ENCODE measurements around the gene GAS6. TPM values are rescaled to one million over a fixed set of nuclear protein-coding genes. Genes with fewer than 3 reads are reported as not detected.

The GAS6 gene
- total and polyA plus RNA-seq, 7 experiments from 2014 or later: 0.38 to 5.5 (median 3.0) TPM; not detected in 1

DNA sequence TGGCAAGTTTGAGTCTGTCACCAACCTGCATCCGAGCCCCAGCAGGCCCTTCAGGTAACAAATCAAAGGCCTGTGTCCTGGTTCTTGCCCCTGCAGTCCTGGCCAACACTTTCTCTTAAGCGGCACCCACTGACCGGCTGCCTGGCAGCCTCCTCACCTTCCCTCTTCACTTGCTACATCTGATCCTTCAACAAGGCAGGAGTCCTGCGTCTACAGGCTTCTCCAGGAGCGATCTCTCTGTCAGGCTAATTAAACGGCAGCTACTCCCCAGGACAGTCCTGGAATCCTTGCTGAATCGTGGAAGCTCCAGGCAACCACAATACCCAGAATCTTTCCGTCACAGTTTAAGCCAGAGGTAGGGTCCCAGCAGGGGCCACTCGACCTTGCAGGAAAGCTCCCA lies 41.1 kb upstream of the GAS6 start:
- Histone ChIP-seq H3K27me3 (ENCODE audit: control insufficient read depth in 2 of 2, insufficient read depth in 2 of 2, low read length in 2 of 2) (no peaks in the 10 kb centered on the region), H3K9me3 (ENCODE audit: control insufficient read depth in 2 of 3, low read length in 3 of 3) (no peaks in the 10 kb centered on the region), H3K4me3 (ENCODE audit: low read length) (no peak overlapping the region), H3K4me1 (ENCODE audit: control insufficient read depth in 2 of 2, insufficient read depth in 2 of 2, low read length in 2 of 2) (no peaks in the 10 kb centered on the region), H3K36me3 (ENCODE audit: control insufficient read depth in 2 of 3, insufficient read depth in 3 of 3, low read length in 3 of 3) (no peaks in the 10 kb centered on the region), H3K27ac (ENCODE audit: low read depth, low read length) (no peak overlapping the region)
- ChIA-PET POLR2A (no interaction called here), CTCF (no interaction called here)
- Mint-ChIP-seq H3K27me3 (peaks cover 11 to 34% (median 22%) of the 10 kb centered on the region in 5 donors), H3K27ac (no peak overlapping the region), H3K4me3 (no peak overlapping the region), H3K9me3 (no peaks in the 10 kb centered on the region), H3K36me3 (no peaks in the 10 kb centered on the region), H3K4me1 (peaks cover 0 to 15% (median 7%) of the 10 kb centered on the region in 7 donors)
- ATAC-seq (no peak), DNase-seq (no peak)
- intact Hi-C loops (cut with micrococcal nuclease): loop anchor here (2.0 kb wide), 1 partner anchor 88 kb away; no protein-coding TSS in a partner anchor

DNA sequence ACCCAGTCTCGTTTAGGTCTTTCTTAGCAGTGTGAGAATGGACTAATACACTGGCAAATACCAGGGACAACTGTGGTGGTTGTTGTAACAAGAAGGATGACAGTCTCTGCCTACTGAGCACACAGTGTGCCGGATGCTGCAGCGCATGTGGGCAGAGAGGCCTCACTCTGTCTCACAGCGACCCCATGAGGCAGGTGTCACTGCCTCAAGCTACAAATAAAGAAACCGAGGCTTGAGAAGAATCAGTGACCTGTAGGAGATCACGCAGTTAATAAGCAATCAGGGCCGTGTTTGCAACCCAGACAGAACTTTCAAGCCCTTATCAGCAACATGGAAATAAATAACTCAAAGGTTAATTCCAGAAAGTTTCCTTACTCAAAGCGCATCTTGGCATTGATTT lies 40.5 kb upstream of the GAS6 start:
- H3K27me3 ChIP-seq (ENCODE audit: control insufficient read depth in 2 of 2, insufficient read depth in 2 of 2, low read length in 2 of 2): no peaks in the 10 kb centered on the region
- no peak overlapping the region for H3K4me3 ChIP-seq (ENCODE audit: low read length)
- Mint-ChIP-seq H3K36me3 (no peaks in the 10 kb centered on the region), H3K4me3 (no peak overlapping the region), H3K27ac (no peak overlapping the region), H3K9me3 (no peaks in the 10 kb centered on the region), H3K4me1 (peaks cover 0 to 15% (median 7%) of the 10 kb centered on the region in 7 donors), H3K27me3 (peaks cover 5 to 28% (median 20%) of the 10 kb centered on the region in 5 donors)
- DNase-seq: peak in 3 of 9 donors; percentile 12 to 23 (median 20)
- no peak for ATAC-seq
- no peaks in the 10 kb centered on the region for H3K36me3 ChIP-seq (ENCODE audit: control insufficient read depth in 2 of 3, insufficient read depth in 3 of 3, low read length in 3 of 3)
- intact Hi-C loops (cut with micrococcal nuclease): loop anchor here (2.0 kb wide), 1 partner anchor 88 kb away; no protein-coding TSS in a partner anchor
- no peaks in the 10 kb centered on the region for H3K4me1 ChIP-seq (ENCODE audit: control insufficient read depth in 2 of 2, insufficient read depth in 2 of 2, low read length in 2 of 2)
- ChIA-PET CTCF (interaction anchor here (0.6 kb wide), 1 partner anchor 155 kb away, joined by 3 read pairs; no protein-coding TSS in a partner anchor), POLR2A (no interaction called here)
- H3K9me3 ChIP-seq (ENCODE audit: control insufficient read depth in 2 of 3, low read length in 3 of 3): no peaks in the 10 kb centered on the region
- no peak overlapping the region for H3K27ac ChIP-seq (ENCODE audit: low read depth, low read length)

DNA sequence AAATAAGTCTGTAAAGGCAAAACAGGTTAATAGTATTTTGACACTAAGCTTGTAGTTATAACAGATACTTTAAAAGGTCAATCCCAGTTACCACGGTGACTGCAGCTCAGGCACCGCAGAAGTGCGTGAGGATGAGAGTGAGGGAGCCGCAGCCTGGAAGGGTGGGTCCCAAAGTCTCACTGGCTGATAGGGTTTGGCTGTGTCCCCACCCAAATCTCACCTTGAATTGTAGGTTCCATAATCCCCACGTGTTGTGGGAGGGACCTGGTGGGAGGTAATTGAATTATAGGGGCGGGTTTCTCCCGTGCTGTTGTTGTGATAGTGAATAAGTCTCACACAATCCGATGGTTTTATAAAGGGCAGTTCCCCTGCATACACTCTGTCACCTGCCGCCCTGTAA lies 40.0 kb upstream of the GAS6 start:
- H3K4me1 Mint-ChIP-seq: peaks cover 0 to 11% (median 7%) of the 10 kb centered on the region in 7 donors
- H3K27me3 Mint-ChIP-seq: peaks cover 0 to 23% (median 15%) of the 10 kb centered on the region in 5 donors
- Histone ChIP-seq H3K27me3 (ENCODE audit: control insufficient read depth in 2 of 2, insufficient read depth in 2 of 2, low read length in 2 of 2) (no peaks in the 10 kb centered on the region), H3K4me1 (ENCODE audit: control insufficient read depth in 2 of 2, insufficient read depth in 2 of 2, low read length in 2 of 2) (no peaks in the 10 kb centered on the region), H3K36me3 (ENCODE audit: control insufficient read depth in 2 of 3, insufficient read depth in 3 of 3, low read length in 3 of 3) (no peaks in the 10 kb centered on the region), H3K9me3 (ENCODE audit: control insufficient read depth in 2 of 3, low read length in 3 of 3) (no peaks in the 10 kb centered on the region), H3K27ac (ENCODE audit: low read depth, low read length) (no peak overlapping the region), H3K4me3 (ENCODE audit: low read length) (no peak overlapping the region)
- ChIA-PET POLR2A (no interaction called here), CTCF (interaction anchor here (0.6 kb wide), 1 partner anchor 154 kb away, joined by 3 read pairs; no protein-coding TSS in a partner anchor)
- no peak for ATAC-seq
- no peak overlapping the region for H3K4me3 Mint-ChIP-seq
- no peak for DNase-seq
- H3K36me3 Mint-ChIP-seq: no peaks in the 10 kb centered on the region
- intact Hi-C loops (cut with micrococcal nuclease): loop anchor here (2.0 kb wide), 1 partner anchor 87 kb away; no protein-coding TSS in a partner anchor
- no peak overlapping the region for H3K27ac Mint-ChIP-seq
- H3K9me3 Mint-ChIP-seq: no peaks in the 10 kb centered on the region

DNA sequence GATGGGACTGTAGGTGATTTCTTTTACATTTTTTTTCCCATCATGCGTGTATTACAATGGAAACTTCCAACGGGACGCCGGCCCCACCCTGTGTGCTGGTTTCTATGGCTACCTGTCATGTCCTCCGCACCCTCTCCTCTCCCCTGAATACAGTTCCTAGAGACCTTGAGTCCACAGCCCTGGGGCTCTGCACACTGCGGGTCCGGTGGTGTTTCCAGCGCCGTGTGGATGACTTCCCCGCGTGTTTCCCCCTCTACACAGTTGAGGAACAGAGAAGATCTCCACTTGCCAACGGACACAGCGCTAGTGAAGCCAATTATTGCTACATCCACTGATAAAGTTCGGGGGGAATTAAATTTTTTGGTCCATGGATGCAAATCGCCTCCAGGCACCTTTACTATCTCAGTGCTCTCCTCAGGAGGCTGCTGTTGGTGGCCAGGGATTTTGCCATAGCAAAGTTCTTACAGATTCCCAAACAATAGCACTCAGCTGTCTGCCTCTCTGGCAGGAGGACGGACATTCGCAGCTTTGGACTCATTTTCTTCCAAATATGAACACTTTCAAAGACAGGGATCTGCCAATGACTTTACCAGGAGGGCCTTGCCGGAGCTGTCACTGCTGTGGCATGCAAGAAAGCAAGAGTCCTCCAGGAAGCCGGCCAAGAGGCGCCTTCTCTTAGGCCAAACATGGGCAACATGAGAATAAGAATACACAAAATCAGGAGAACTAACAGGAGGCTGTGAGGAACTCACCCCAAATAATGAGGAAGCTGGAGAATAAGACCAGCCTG lies 39.3 kb upstream of the GAS6 start:
- Histone ChIP-seq H3K4me1 (ENCODE audit: control insufficient read depth in 2 of 2, insufficient read depth in 2 of 2, low read length in 2 of 2) (no peaks in the 10 kb centered on the region), H3K4me3 (ENCODE audit: low read length) (no peak overlapping the region), H3K36me3 (ENCODE audit: control insufficient read depth in 2 of 3, insufficient read depth in 3 of 3, low read length in 3 of 3) (no peaks in the 10 kb centered on the region), H3K27ac (ENCODE audit: low read depth, low read length) (no peak overlapping the region), H3K9me3 (ENCODE audit: control insufficient read depth in 2 of 3, low read length in 3 of 3) (no peaks in the 10 kb centered on the region), H3K27me3 (ENCODE audit: control insufficient read depth in 2 of 2, insufficient read depth in 2 of 2, low read length in 2 of 2) (no peaks in the 10 kb centered on the region)
- CTCF ChIA-PET: no interaction called here
- intact Hi-C loops (cut with micrococcal nuclease): no loop called here
- ATAC-seq (no peak), DNase-seq (no peak)
- H3K36me3 Mint-ChIP-seq: no peaks in the 10 kb centered on the region
- H3K4me3 Mint-ChIP-seq: no peak overlapping the region
- no peaks in the 10 kb centered on the region for H3K9me3 Mint-ChIP-seq
- peaks cover 0 to 5% (median under 1%) of the 10 kb centered on the region in 7 donors for H3K4me1 Mint-ChIP-seq
- H3K27me3 Mint-ChIP-seq: peaks cover 0 to 16% (median 10%) of the 10 kb centered on the region in 5 donors
- POLR2A ChIA-PET: no interaction called here
- H3K27ac Mint-ChIP-seq: peak overlapping the region in 1 of 9 donors; percentile 65

DNA sequence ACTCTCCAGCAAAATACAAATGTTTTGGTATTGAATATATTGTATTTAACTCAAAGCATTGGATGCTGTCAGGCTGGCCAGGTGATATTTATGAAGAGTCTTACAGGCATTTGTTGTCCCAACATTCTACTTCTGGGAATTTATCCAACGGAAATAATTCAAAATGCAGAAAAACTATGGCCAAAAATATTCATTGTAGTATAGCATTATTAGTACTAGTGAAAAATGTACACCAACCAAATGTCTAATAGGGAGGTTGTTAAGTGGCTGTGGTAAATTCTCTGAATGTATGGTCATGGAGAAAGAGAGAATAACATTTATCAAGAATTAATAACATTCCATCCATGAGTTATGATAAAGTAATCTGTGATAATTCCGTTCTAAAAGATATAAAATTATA lies 38.6 kb upstream of the GAS6 start:
- H3K9me3 Mint-ChIP-seq: no peaks in the 10 kb centered on the region
- H3K4me3 Mint-ChIP-seq: no peak overlapping the region
- peaks cover 0 to under 1% (median 0%) of the 10 kb centered on the region in 7 donors for H3K4me1 Mint-ChIP-seq
- ATAC-seq (no peak), DNase-seq (no peak)
- Histone ChIP-seq H3K4me1 (ENCODE audit: control insufficient read depth in 2 of 2, insufficient read depth in 2 of 2, low read length in 2 of 2) (no peaks in the 10 kb centered on the region), H3K4me3 (ENCODE audit: low read length) (no peak overlapping the region), H3K27ac (ENCODE audit: low read depth, low read length) (no peak overlapping the region), H3K36me3 (ENCODE audit: control insufficient read depth in 2 of 3, insufficient read depth in 3 of 3, low read length in 3 of 3) (no peaks in the 10 kb centered on the region), H3K9me3 (ENCODE audit: control insufficient read depth in 2 of 3, low read length in 3 of 3) (no peaks in the 10 kb centered on the region), H3K27me3 (ENCODE audit: control insufficient read depth in 2 of 2, insufficient read depth in 2 of 2, low read length in 2 of 2) (no peaks in the 10 kb centered on the region)
- H3K27me3 Mint-ChIP-seq: peaks cover 3 to 9% (median 6%) of the 10 kb centered on the region in 5 donors
- CTCF ChIA-PET: no interaction called here
- POLR2A ChIA-PET: no interaction called here
- H3K27ac Mint-ChIP-seq: no peak overlapping the region
- no peaks in the 10 kb centered on the region for H3K36me3 Mint-ChIP-seq
- intact Hi-C loops (cut with micrococcal nuclease): no loop called here

DNA sequence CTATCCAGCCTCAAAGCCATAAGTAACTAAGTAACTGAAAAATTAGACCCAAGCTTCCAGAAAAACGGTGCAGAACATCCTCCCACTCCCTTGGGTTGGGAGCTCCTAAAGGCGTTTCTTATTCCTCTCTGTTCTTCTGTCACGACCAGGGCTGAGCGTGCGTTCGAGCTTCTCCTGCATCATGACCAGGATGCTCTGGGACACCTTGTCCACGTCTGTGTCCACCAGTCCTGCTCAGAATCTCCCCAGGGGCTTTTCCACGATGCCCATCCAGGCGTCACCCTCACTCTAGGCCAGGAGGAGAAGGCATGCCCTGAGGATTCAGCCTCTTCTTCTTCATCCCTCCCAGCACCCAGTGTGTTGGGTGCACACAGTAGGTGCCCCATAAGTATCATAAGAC lies 37.8 kb upstream of the GAS6 start:
- Histone ChIP-seq H3K4me3 (ENCODE audit: low read length) (no peak overlapping the region), H3K9me3 (ENCODE audit: control insufficient read depth in 2 of 3, low read length in 3 of 3) (no peaks in the 10 kb centered on the region), H3K27ac (ENCODE audit: low read depth, low read length) (no peak overlapping the region), H3K4me1 (ENCODE audit: control insufficient read depth in 2 of 2, insufficient read depth in 2 of 2, low read length in 2 of 2) (no peaks in the 10 kb centered on the region), H3K27me3 (ENCODE audit: control insufficient read depth in 2 of 2, insufficient read depth in 2 of 2, low read length in 2 of 2) (no peaks in the 10 kb centered on the region), H3K36me3 (ENCODE audit: control insufficient read depth in 2 of 3, insufficient read depth in 3 of 3, low read length in 3 of 3) (no peaks in the 10 kb centered on the region)
- ATAC-seq: no peak
- Mint-ChIP-seq H3K27me3 (peaks cover 7 to 13% (median 11%) of the 10 kb centered on the region in 5 donors), H3K4me3 (no peak overlapping the region), H3K4me1 (no peaks in the 10 kb centered on the region), H3K36me3 (no peaks in the 10 kb centered on the region), H3K27ac (no peak overlapping the region), H3K9me3 (no peaks in the 10 kb centered on the region)
- POLR2A ChIA-PET: no interaction called here
- intact Hi-C loops (cut with micrococcal nuclease): no loop called here
- DNase-seq: no peak
- CTCF ChIA-PET: no interaction called here

DNA sequence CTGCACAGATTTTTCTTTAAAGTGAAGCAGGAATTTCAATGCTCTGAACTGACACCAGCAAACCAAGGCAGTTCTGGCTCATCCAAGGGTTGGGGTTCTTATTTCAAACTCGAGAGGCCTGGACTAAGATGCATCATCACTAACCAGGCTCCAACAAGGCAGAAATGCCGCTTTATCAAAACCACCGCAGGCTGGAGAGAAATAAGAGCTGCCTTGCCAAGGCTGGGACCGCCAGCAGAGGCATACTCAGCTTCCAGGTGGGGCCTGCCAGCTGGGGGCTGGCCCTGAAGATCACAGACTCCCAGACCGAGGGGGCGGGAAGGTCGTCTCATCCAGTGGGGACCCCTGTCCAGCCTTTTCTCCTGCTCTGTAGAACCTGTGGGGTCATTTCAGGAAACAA lies 37.4 kb upstream of the GAS6 start:
- Histone ChIP-seq H3K4me1 (ENCODE audit: control insufficient read depth in 2 of 2, insufficient read depth in 2 of 2, low read length in 2 of 2) (no peaks in the 10 kb centered on the region), H3K4me3 (ENCODE audit: low read length) (no peak overlapping the region), H3K9me3 (ENCODE audit: control insufficient read depth in 2 of 3, low read length in 3 of 3) (no peaks in the 10 kb centered on the region), H3K27ac (ENCODE audit: low read depth, low read length) (no peak overlapping the region), H3K27me3 (ENCODE audit: control insufficient read depth in 2 of 2, insufficient read depth in 2 of 2, low read length in 2 of 2) (no peaks in the 10 kb centered on the region), H3K36me3 (ENCODE audit: control insufficient read depth in 2 of 3, insufficient read depth in 3 of 3, low read length in 3 of 3) (no peaks in the 10 kb centered on the region)
- H3K4me1 Mint-ChIP-seq: no peaks in the 10 kb centered on the region
- POLR2A ChIA-PET: no interaction called here
- H3K27ac Mint-ChIP-seq: no peak overlapping the region
- CTCF ChIA-PET: no interaction called here
- DNase-seq (no peak), ATAC-seq (no peak)
- peaks cover 6 to 15% (median 13%) of the 10 kb centered on the region in 5 donors for H3K27me3 Mint-ChIP-seq
- no peaks in the 10 kb centered on the region for H3K36me3 Mint-ChIP-seq
- intact Hi-C loops (cut with micrococcal nuclease): no loop called here
- H3K4me3 Mint-ChIP-seq: no peak overlapping the region
- no peaks in the 10 kb centered on the region for H3K9me3 Mint-ChIP-seq

All from naive thymus-derived CD4-positive, alpha-beta T cell (primary cell).